H7 (cell line): ENCODE measurements around the gene DARS2. TPM values are rescaled to one million over a fixed set of nuclear protein-coding genes. Genes with fewer than 3 reads are reported as not detected.

ENCODE experiments used
- DNase-seq: peaks from one replicate; pipeline ENCODE4 v3.0.0; 2012
- H3K27me3 ChIP-seq: 2 replicates; pipeline ENCODE4 v1.6.0; 2011; ENCODE audit warnings: mild to moderate bottlenecking, low read length; ENCODE audit not compliant: control insufficient read depth, insufficient read depth
- H3K36me3 ChIP-seq: replicated peaks from 2 replicates; pipeline ENCODE4 v1.5.1; 2011; ENCODE audit warnings: low read length; ENCODE audit not compliant: control insufficient read depth, insufficient read depth
- H3K4me3 ChIP-seq: 2 replicates; pipeline ENCODE4 v1.5.1; 2011; ENCODE audit warnings: low read depth, mild to moderate bottlenecking, control low read depth, low read length, moderate library complexity; ENCODE audit not compliant: insufficient read depth
- total RNA-seq: library from RNA; depleted of rRNA; stranded (reverse); fragments of >200 nt; shearing (Covaris generic); gene quantifications from 2 replicates; pipeline ENCODE4 v1.2.3, GENCODE V29; 2014; rRNA removed

The DARS2 gene
- total RNA-seq, 1 experiment from 2014 or later, result 48.0 TPM

GRCh38 chr1:173887627-173888026 lies 63.2 kb downstream of the DARS2 start:
- no peak for DNase-seq
- Histone ChIP-seq H3K27me3 (no peaks in the 10 kb centered on the region), H3K36me3 (no peaks in the 10 kb centered on the region; the same call in 1 of the 2 replicates), H3K4me3 (no peak overlapping the region)

- no peaks in the 10 kb centered on the region for H3K27me3 ChIP-seq
- H3K4me3 ChIP-seq, result no peak overlapping the region
- no peaks in the 10 kb centered on the region; the same call in 1 of the 2 replicates for H3K36me3 ChIP-seq
- DNase-seq, result peak; percentile 11
Observed at GRCh38 chr1:173888749-173889148, 64.3 kb downstream of the DARS2 start.

GRCh38 chr1:173889885-173890284 lies 65.4 kb downstream of the DARS2 start:
- Histone ChIP-seq H3K27me3 (no peaks in the 10 kb centered on the region), H3K4me3 (no peak overlapping the region), H3K36me3 (no peaks in the 10 kb centered on the region; the same call in 1 of the 2 replicates)
- no peak for DNase-seq

- no peaks in the 10 kb centered on the region for H3K27me3 ChIP-seq
- no peaks in the 10 kb centered on the region for H3K36me3 ChIP-seq
- no peak for DNase-seq
- H3K4me3 ChIP-seq, result no peak overlapping the region
Observed at GRCh38 chr1:173893611-173894010, 69.1 kb downstream of the DARS2 start.

GRCh38 chr1:173894189-173894588 lies 69.7 kb downstream of the DARS2 start:
- Histone ChIP-seq H3K36me3 (no peaks in the 10 kb centered on the region), H3K27me3 (no peaks in the 10 kb centered on the region), H3K4me3 (no peak overlapping the region)
- no peak for DNase-seq

GRCh38 chr1:173900427-173900826 lies 76.0 kb downstream of the DARS2 start:
- Histone ChIP-seq H3K27me3 (no peaks in the 10 kb centered on the region), H3K4me3 (no peak overlapping the region), H3K36me3 (no peaks in the 10 kb centered on the region)
- DNase-seq, result no peak

GRCh38 chr1:173900992-173901391 lies 76.5 kb downstream of the DARS2 start:
- Histone ChIP-seq H3K36me3 (no peaks in the 10 kb centered on the region), H3K4me3 (no peak overlapping the region), H3K27me3 (no peaks in the 10 kb centered on the region)
- DNase-seq, result no peak

GRCh38 chr1:173903827-173904531 lies 79.5 kb downstream of the DARS2 start:
- no peak for DNase-seq
- H3K4me3 ChIP-seq, result no peak overlapping the region
- H3K27me3 ChIP-seq, result no peaks in the 10 kb centered on the region
- no peaks in the 10 kb centered on the region for H3K36me3 ChIP-seq

Other genes with a start within 250 kb of the DARS2 start
- gene SLC9C2, start 221.6 kb upstream of the DARS2 start, total RNA-seq, result not detected in 2 replicates
- gene TEX50, start 189.3 kb upstream of the DARS2 start, total RNA-seq, result not detected in 2 replicates
- gene ANKRD45, start 154.8 kb upstream of the DARS2 start, total RNA-seq, result 0.45 and 0.55 TPM in 2 replicates
- 13.4 and 14.0 TPM in 2 replicates for gene KLHL20, start 109.7 kb upstream of the DARS2 start, total RNA-seq
- 32.8 and 33.1 TPM in 2 replicates for gene CENPL, start 210 bp downstream of the DARS2 start, total RNA-seq
- 937 and 1,209 TPM in 2 replicates for gene GAS5, start 43.3 kb downstream of the DARS2 start, total RNA-seq
- 6.1 and 10.2 TPM in 2 replicates for gene ZBTB37, start 43.7 kb downstream of the DARS2 start, total RNA-seq
- 1.7 TPM in 1 of 2 replicates, not detected in the other for gene SERPINC1, start 92.7 kb downstream of the DARS2 start, total RNA-seq
- 18.9 and 19.6 TPM in 2 replicates for gene RC3H1, start 197.7 kb downstream of the DARS2 start, total RNA-seq